ENCODE data around the gene GSDME. TPM values are rescaled to one million over a fixed set of nuclear protein-coding genes. Genes with fewer than 3 reads are reported as not detected.

Gene GSDME
- total RNA-seq, 3 donors from 2014 or later = 12.3 to 33.5 (median 15.1) TPM

- Histone ChIP-seq H3K27ac (no peak overlapping the region), H3K4me3 (no peak overlapping the region), H3K27me3 (no peaks in the 10 kb centered on the region), H3K4me1 (no peaks in the 10 kb centered on the region), H3K36me3 (no peaks in the 10 kb centered on the region), H3K9me3 (no peaks in the 10 kb centered on the region)
- intact Hi-C loops (cut with DNase I; ENCODE audit: low total_unique reads) = no loop called here
- TF ChIP-seq POLR2AphosphoS5 (IDR thresholded peaks at IDR 0.05) = no peak
- TF ChIP-seq CTCF (IDR thresholded peaks at IDR 0.05) = peak in 2 of 3 donors; percentile 73 to 74
- DNase-seq (ENCODE audit: low spot score in 2 of 2) = no peak
These were observed 91.5 kb downstream of the GSDME start for GRCh38 chr7:24665564-24666294.

GRCh38 chr7:24660546-24660945, 96.7 kb downstream of the GSDME start:
- no peaks in the 10 kb centered on the region for H3K4me1 ChIP-seq
- no peaks in the 10 kb centered on the region for H3K27me3 ChIP-seq
- intact Hi-C loops (cut with DNase I; ENCODE audit: low total_unique reads) = no loop called here
- no peaks in the 10 kb centered on the region for H3K9me3 ChIP-seq
- no peak for TF ChIP-seq CTCF (IDR thresholded peaks at IDR 0.05)
- TF ChIP-seq POLR2A (IDR thresholded peaks at IDR 0.05) = no peak
- TF ChIP-seq POLR2AphosphoS5 (IDR thresholded peaks at IDR 0.05) = no peak
- no peaks in the 10 kb centered on the region for H3K36me3 ChIP-seq
- H3K27ac ChIP-seq = no peak overlapping the region
- no peak overlapping the region for H3K4me3 ChIP-seq
- no peak for DNase-seq (ENCODE audit: low spot score in 2 of 2)

GRCh38 chr7:24659505-24659904, 97.8 kb downstream of the GSDME start:
- intact Hi-C loops (cut with DNase I; ENCODE audit: low total_unique reads) = no loop called here
- DNase-seq (ENCODE audit: low spot score in 2 of 2) = no peak
- no peaks in the 10 kb centered on the region for H3K36me3 ChIP-seq
- H3K4me1 ChIP-seq = no peaks in the 10 kb centered on the region
- TF ChIP-seq CTCF (IDR thresholded peaks at IDR 0.05) (no peak), POLR2AphosphoS5 (IDR thresholded peaks at IDR 0.05) (no peak), POLR2A (IDR thresholded peaks at IDR 0.05) (no peak)
- no peak overlapping the region for H3K4me3 ChIP-seq
- no peaks in the 10 kb centered on the region for H3K9me3 ChIP-seq
- H3K27ac ChIP-seq = no peak overlapping the region
- no peaks in the 10 kb centered on the region for H3K27me3 ChIP-seq

DNA sequence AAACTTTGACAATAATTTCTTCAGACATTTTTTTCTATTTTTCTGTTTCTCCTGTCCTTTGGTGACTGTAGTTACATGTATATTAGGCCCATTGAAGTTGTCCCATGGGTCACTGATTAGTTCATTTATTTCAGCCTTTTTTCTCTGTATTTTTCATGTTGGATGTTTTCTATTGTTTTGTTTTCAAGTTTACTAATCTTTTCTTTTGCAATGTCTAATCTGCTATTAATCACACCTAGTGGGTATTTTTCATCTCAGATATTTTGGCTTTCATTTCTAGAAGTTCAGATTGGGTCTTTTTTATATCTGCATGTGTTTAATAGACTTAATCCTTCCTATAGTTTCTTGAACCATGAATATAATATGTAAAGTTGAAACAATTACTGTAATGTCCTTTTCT, 99.3 kb downstream of the GSDME start:
- no peaks in the 10 kb centered on the region for H3K9me3 ChIP-seq
- no peak for DNase-seq (ENCODE audit: low spot score in 2 of 2)
- H3K27ac ChIP-seq = no peak overlapping the region
- H3K4me1 ChIP-seq = no peaks in the 10 kb centered on the region
- TF ChIP-seq POLR2AphosphoS5 (IDR thresholded peaks at IDR 0.05) = no peak
- no peak for TF ChIP-seq POLR2A (IDR thresholded peaks at IDR 0.05)
- no peak for TF ChIP-seq CTCF (IDR thresholded peaks at IDR 0.05)
- no peaks in the 10 kb centered on the region for H3K36me3 ChIP-seq
- no peaks in the 10 kb centered on the region for H3K27me3 ChIP-seq
- intact Hi-C loops (cut with DNase I; ENCODE audit: low total_unique reads) = no loop called here
- H3K4me3 ChIP-seq = no peak overlapping the region

GRCh38 chr7:24656608-24657007, 100.7 kb downstream of the GSDME start:
- Histone ChIP-seq H3K36me3 (no peaks in the 10 kb centered on the region), H3K4me3 (no peak overlapping the region), H3K4me1 (no peaks in the 10 kb centered on the region), H3K27me3 (no peaks in the 10 kb centered on the region), H3K27ac (no peak overlapping the region), H3K9me3 (no peaks in the 10 kb centered on the region)
- TF ChIP-seq POLR2AphosphoS5 (IDR thresholded peaks at IDR 0.05) (no peak), POLR2A (IDR thresholded peaks at IDR 0.05) (no peak), CTCF (IDR thresholded peaks at IDR 0.05) (no peak)
- intact Hi-C loops (cut with DNase I; ENCODE audit: low total_unique reads) = no loop called here
- DNase-seq (ENCODE audit: low spot score in 2 of 2) = no peak
